Spleen (tissue), 11 donors: Measurements from ENCODE around the gene GUCD1. TPM values are rescaled to one million over a fixed set of nuclear protein-coding genes. Genes with fewer than 3 reads are reported as not detected.

ENCODE experiments used
- DNase-seq: peaks from one replicate; pipeline ENCODE4 v3.0.0-alpha.2; 2020
- H3K27ac ChIP-seq, 8 donors: fragments of 200-600 bp; sonication (generic) in 7 of 8; 1 replicate in 4 of 8; 2 replicates in 4 of 8; pipeline versions ENCODE4 v1.5.0 to v1.8.0; 2016 to 2021; ENCODE audit warnings: inconsistent platforms in 4 of 8, mild to moderate bottlenecking in 4 of 8, moderate library complexity in 1 of 8
- H3K27me3 ChIP-seq, 7 donors: fragments of 200-600 bp; sonication (generic) in 6 of 7; replicated peaks in 1 of 7; 1 replicate in 4 of 7; 2 replicates in 3 of 7; pipeline versions ENCODE4 v1.5.0 to v1.8.0; 2016 to 2021; ENCODE audit warnings: inconsistent platforms in 3 of 7, mild to moderate bottlenecking in 1 of 7
- H3K36me3 ChIP-seq, 6 donors: fragments of 200-600 bp; sonication (generic) in 5 of 6; 1 replicate in 4 of 6; 2 replicates in 2 of 6; pipeline versions ENCODE4 v1.5.0 to v1.8.0; 2016 to 2021; ENCODE audit warnings: inconsistent platforms in 2 of 6
- H3K4me1 ChIP-seq, 6 donors: fragments of 200-600 bp; sonication (generic) in 5 of 6; 1 replicate in 3 of 6; 2 replicates in 3 of 6; pipeline versions ENCODE4 v1.5.0 to v1.8.0; 2016 to 2021; ENCODE audit warnings: inconsistent platforms in 3 of 6
- H3K4me3 ChIP-seq, 8 donors: fragments of 200-600 bp; sonication (generic) in 7 of 8; 1 replicate in 4 of 8; 2 replicates in 4 of 8; pipeline versions ENCODE4 v1.5.0 to v1.8.0; 2016 to 2021; ENCODE audit warnings: inconsistent platforms in 4 of 8, mild to moderate bottlenecking in 4 of 8, moderate library complexity in 2 of 8
- H3K9me3 ChIP-seq, 8 donors: fragments of 200-600 bp; sonication (generic) in 7 of 8; 1 replicate in 4 of 8; 2 replicates in 4 of 8; pipeline versions ENCODE4 v1.5.0 to v1.8.0; 2016 to 2021; ENCODE audit warnings: inconsistent platforms in 4 of 8
- CTCF ChIP-seq, 11 experiments: fragments of 200-600 bp in 7 of 11; fragments of 450-650 bp in 4 of 11; sonication (generic) in 4 of 11; IDR thresholded peaks in 8 of 11; conservative IDR thresholded peaks in 3 of 11; 1 replicate in 7 of 11; 2 replicates in 4 of 11; pipeline versions ENCODE4 v1.4.0 to v1.8.0; 2016 to 2021; ENCODE audit warnings: antibody characterized with exemption in 11 of 11, inconsistent platforms in 4 of 11, mild to moderate bottlenecking in 1 of 11
- POLR2A ChIP-seq, 3 donors: fragments of 450-650 bp; IDR thresholded peaks; one replicate each; pipeline ENCODE4 v1.5.1; 2017; ENCODE audit warnings: antibody characterized with exemption in 3 of 3, mild to moderate bottlenecking in 1 of 3
- POLR2AphosphoS5 ChIP-seq, 3 donors: sonication (generic); formaldehyde crosslinking; IDR thresholded peaks; one replicate each; pipeline ENCODE4 v1.5.1; 2017; ENCODE audit warnings: antibody characterized with exemption in 3 of 3
- WGBS, 5 donors: extraction: QIAGEN DNeasy Blood & Tissue Kit in 3 of 5; methylation state at CpG; one replicate each; pipeline versions ENCODE4 v1.1.5 to v1.1.7; 2013 to 2018; 5-methylcytosine and 5-hydroxymethylcytosine counted together
- intact Hi-C: fragments of 100-400 bp; cut with DNase I; formaldehyde crosslinking; loops from one replicate; pipeline ENCODE4 v1.15.0; 2023; ENCODE audit warnings: low total_unique reads
- polyA plus RNA-seq, 3 donors: library from polyadenylated mRNA; stranded (reverse); fragments of 200-250 nt; gene quantifications; one replicate each; pipeline ENCODE4 v1.2.1, GENCODE V29; 2013
- total RNA-seq, 7 donors: library from RNA; depleted of rRNA in 3 of 7; stranded (reverse); fragments of >200 nt in 3 of 7; fragmentation: NEBNext Ultra II Directional in 4 of 7; extraction: Animal tissue kit (Norgen Biotek cat#: 25700) in 4 of 7; gene quantifications; one replicate each; pipeline versions ENCODE4 v1.1.0 to v1.2.1, GENCODE V29; 2016 to 2021
- donor health status: healthy with polysubstance abuse.
- donor health status: DM: no; HTN: no; CAD: no; lungs with moderate emphysema.
- donor health status: DM: no; HTN: no; CAD: no.
- donor health status: Bipolar disorder and iron deficiency.
- donor health status: healthy.
- donor health status: DM: no; HTN: no; CAD: no.
- donor health status: DM: yes; HTN: yes; CAD: no.

GUCD1 gene
- total and polyA plus RNA-seq, 10 donors = 82.6 to 162 (median 106) TPM

GRCh38 chr22:24592851-24593558 lies 38.1 kb upstream of the GUCD1 start, which contains the start of gene LRRC75B:
Gene LRRC75B (minus strand): TSS chr22:24593073. CDS start chr22:24593039, 34 bp downstream.
- Histone ChIP-seq H3K36me3 (peaks cover 0 to 11% (median 0%) of the 10 kb centered on the region in 6 donors), H3K4me1 (peaks cover 0 to 23% (median 15%) of the 10 kb centered on the region in 6 donors), H3K27me3 (peaks cover 0 to 19% (median 0%) of the 10 kb centered on the region in 7 donors), H3K27ac (peak within 1 kb of the TSS in 7 of 8 donors; percentile 22 to 73 (median 61)), H3K9me3 (no peaks in the 10 kb centered on the region), H3K4me3 (peak within 1 kb of the TSS; percentile 31 to 77 (median 54))
- DNase-seq = peak; percentile 87
- WGBS, 5 donors = 5 to 9% (median 7%) methylated on average over 39 to 72 of the region's 72 CpGs
- TF ChIP-seq CTCF (IDR thresholded peaks at IDR 0.05 in 8 of 11, conservative IDR thresholded peaks at IDR 0.05 in 3 of 11) (no peak), POLR2AphosphoS5 (IDR thresholded peaks at IDR 0.05) (peak; percentile 64 to 78 (median 74))
- intact Hi-C loops = no loop called here

GRCh38 chr22:24592058-24592850 lies 37.3 kb upstream of the GUCD1 start:
- peak overlapping the region; percentile 31 to 77 (median 54) for H3K4me3 ChIP-seq
- H3K36me3 ChIP-seq = peaks cover 0 to 18% (median 0%) of the 10 kb centered on the region in 6 donors
- peak overlapping the region in 5 of 8 donors; percentile 31 to 73 (median 66) for H3K27ac ChIP-seq
- TF ChIP-seq POLR2A (IDR thresholded peaks at IDR 0.05) = no peak
- TF ChIP-seq POLR2AphosphoS5 (IDR thresholded peaks at IDR 0.05) = no peak
- no peak for TF ChIP-seq CTCF (IDR thresholded peaks at IDR 0.05 in 8 of 11, conservative IDR thresholded peaks at IDR 0.05 in 3 of 11)
- intact Hi-C loops = no loop called here
- no peaks in the 10 kb centered on the region for H3K9me3 ChIP-seq
- WGBS, 5 donors = 8 to 12% (median 11%) methylated on average over 27 to 33 of the region's 33 CpGs
- H3K4me1 ChIP-seq = peaks cover 0 to 23% (median 15%) of the 10 kb centered on the region in 6 donors
- peaks cover 0 to 19% (median 0%) of the 10 kb centered on the region in 7 donors for H3K27me3 ChIP-seq
- DNase-seq = no peak

- TF ChIP-seq CTCF (IDR thresholded peaks at IDR 0.05 in 8 of 11, conservative IDR thresholded peaks at IDR 0.05 in 3 of 11) (no peak), POLR2A (IDR thresholded peaks at IDR 0.05) (no peak), POLR2AphosphoS5 (IDR thresholded peaks at IDR 0.05) (no peak)
- peaks cover 0 to 19% (median 0%) of the 10 kb centered on the region in 7 donors for H3K27me3 ChIP-seq
- no peaks in the 10 kb centered on the region for H3K9me3 ChIP-seq
- WGBS, 5 donors = 81 to 95% (median 90%) methylated on average over 4 to 6 of the region's 6 CpGs
- intact Hi-C loops = no loop called here
- no peak for DNase-seq
- no peak overlapping the region for H3K4me3 ChIP-seq
- H3K4me1 ChIP-seq = peaks cover 0 to 23% (median 15%) of the 10 kb centered on the region in 6 donors
- peaks cover 0 to 27% (median 1%) of the 10 kb centered on the region in 6 donors for H3K36me3 ChIP-seq
- no peak overlapping the region for H3K27ac ChIP-seq
Observed at GRCh38 chr22:24591286-24591830, 36.4 kb upstream of the GUCD1 start.
